Cardiac muscle cell (in vitro differentiated cells and primary cell): ENCODE results near the gene FAM131A. TPM values are rescaled to one million over a fixed set of nuclear protein-coding genes. Genes with fewer than 3 reads are reported as not detected.

Source experiments
- DNase-seq, 2 donors: peaks; one replicate each; pipeline versions ENCODE4 v3.0.0 to v3.0.0-alpha.2; 2010 to 2017; ENCODE audit warnings: low read depth in 1 of 2, low spot score in 1 of 2
- H3K27ac ChIP-seq: fragments of 200-600 bp; sonication (generic); 2 replicates; pipeline ENCODE4 v1.5.1; 2016
- H3K27me3 ChIP-seq: fragments of 200-600 bp; sonication (generic); 2 replicates; pipeline ENCODE4 v1.6.0; 2016; ENCODE audit warnings: control low read depth
- H3K36me3 ChIP-seq: fragments of 200-600 bp; sonication (generic); 2 replicates; pipeline ENCODE4 v1.5.1; 2016; ENCODE audit warnings: control low read depth
- H3K4me1 ChIP-seq: fragments of 200-600 bp; sonication (generic); 2 replicates; pipeline ENCODE4 v1.8.1; 2017; ENCODE audit warnings: low read depth, mild to moderate bottlenecking, mixed run types
- H3K4me3 ChIP-seq: fragments of 200-600 bp; sonication (generic); 2 replicates; pipeline ENCODE4 v1.5.1; 2016; ENCODE audit warnings: mild to moderate bottlenecking
- H3K9me3 ChIP-seq: fragments of 200-600 bp; sonication (generic); 2 replicates; pipeline ENCODE4 v1.5.1; 2017; ENCODE audit warnings: low read depth, mild to moderate bottlenecking, control low read depth
- CTCF ChIP-seq: IDR thresholded peaks from 2 replicates; pipeline ENCODE4 v1.5.1; 2012; ENCODE audit warnings: low read depth, mild to moderate bottlenecking, low read length
- polyA plus RNA-seq: library from polyadenylated mRNA; unstranded; fragments of >200 nt; fragmentation: Nextera tagmentation; extraction: Ambion mirVana; gene quantifications from 2 replicates; pipeline ENCODE4 v1.2.1, GENCODE V29; 2016
- total RNA-seq: library from RNA; depleted of rRNA; stranded (reverse); fragments of >200 nt; gene quantifications from 2 replicates; pipeline ENCODE4 v1.2.3, GENCODE V29; 2016

Gene FAM131A
- total and polyA plus RNA-seq, 2 experiments from 2014 or later = 9.6 to 34.3 TPM

GRCh38 chr3:184333700-184334099 lies 3.7 kb upstream of the FAM131A start:
- no peak for TF ChIP-seq CTCF
- Histone ChIP-seq H3K27me3 (no peaks in the 10 kb centered on the region), H3K27ac (peak overlapping the region; percentile 12), H3K36me3 (peaks cover 53% of the 10 kb centered on the region), H3K9me3 (no peaks in the 10 kb centered on the region), H3K4me3 (no peak overlapping the region), H3K4me1 (peaks cover under 1% of the 10 kb centered on the region)
- DNase-seq = no peak

GRCh38 chr3:184334470-184335158 lies 2.8 kb upstream of the FAM131A start:
- Histone ChIP-seq H3K27ac (peak overlapping the region; percentile 93), H3K27me3 (no peaks in the 10 kb centered on the region), H3K4me1 (peaks cover 5% of the 10 kb centered on the region), H3K36me3 (peaks cover 44% of the 10 kb centered on the region), H3K9me3 (no peaks in the 10 kb centered on the region), H3K4me3 (no peak overlapping the region)
- TF ChIP-seq CTCF = no peak
- no peak for DNase-seq

GRCh38 chr3:184335291-184335660 lies 2.1 kb upstream of the FAM131A start:
- Histone ChIP-seq H3K27ac (peak overlapping the region; percentile 93), H3K9me3 (no peaks in the 10 kb centered on the region), H3K4me1 (peaks cover 5% of the 10 kb centered on the region), H3K27me3 (no peaks in the 10 kb centered on the region), H3K4me3 (peak overlapping the region; percentile 66), H3K36me3 (peaks cover 37% of the 10 kb centered on the region)
- TF ChIP-seq CTCF = no peak
- DNase-seq = no peak

GRCh38 chr3:184335661-184336546 lies 1.5 kb upstream of the FAM131A start:
- H3K4me1 ChIP-seq = peaks cover 5% of the 10 kb centered on the region
- H3K27ac ChIP-seq = peak overlapping the region; percentile 93
- H3K9me3 ChIP-seq = no peaks in the 10 kb centered on the region
- H3K27me3 ChIP-seq = no peaks in the 10 kb centered on the region
- H3K4me3 ChIP-seq = peak overlapping the region; percentile 66
- no peak for TF ChIP-seq CTCF
- DNase-seq = peak; percentile 84 to 88
- peaks cover 34% of the 10 kb centered on the region for H3K36me3 ChIP-seq

GRCh38 chr3:184336547-184337398 lies 627 bp upstream of the FAM131A start:
- Histone ChIP-seq H3K4me3 (peak overlapping the region; percentile 66), H3K27me3 (no peaks in the 10 kb centered on the region), H3K4me1 (peaks cover 5% of the 10 kb centered on the region), H3K27ac (peak overlapping the region; percentile 93), H3K9me3 (no peaks in the 10 kb centered on the region), H3K36me3 (peaks cover 26% of the 10 kb centered on the region)
- peak; percentile 45 to 69 for DNase-seq
- TF ChIP-seq CTCF = no peak
